HG03045 (cell line): Measurements from ENCODE around the gene PCDHGB7.
"Not testable (repeated sequence)": the region's sequence is repeated elsewhere in the genome, so short reads cannot be mapped to it uniquely, and the experiment has no call there.

ENCODE experiments used
- ATAC-seq: cut with Tn5 transposase; IDR thresholded peaks from one replicate; pipeline ENCODE4 v1.9.1; 2021; ENCODE audit warnings: mild to moderate bottlenecking, moderate library complexity; ENCODE audit not compliant: unreplicated experiment

Gene PCDHGB7

DNA sequence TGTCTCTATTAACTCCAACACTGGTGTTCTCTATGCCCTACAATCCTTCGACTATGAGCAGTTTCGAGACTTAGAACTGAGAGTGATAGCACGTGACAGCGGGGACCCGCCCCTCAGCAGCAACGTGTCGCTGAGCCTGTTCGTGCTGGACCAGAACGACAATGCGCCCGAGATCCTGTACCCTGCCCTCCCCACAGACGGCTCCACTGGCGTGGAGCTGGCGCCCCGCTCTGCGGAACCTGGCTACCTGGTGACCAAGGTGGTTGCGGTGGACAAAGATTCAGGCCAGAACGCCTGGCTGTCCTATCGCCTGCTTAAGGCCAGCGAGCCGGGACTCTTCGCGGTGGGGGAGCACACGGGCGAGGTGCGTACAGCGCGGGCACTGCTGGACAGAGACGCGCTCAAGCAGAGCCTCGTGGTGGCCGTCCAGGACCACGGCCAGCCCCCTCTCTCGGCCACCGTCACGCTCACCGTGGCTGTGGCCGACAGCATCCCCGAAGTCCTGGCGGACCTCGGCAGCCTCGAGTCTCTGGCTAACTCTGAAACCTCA lies 5.3 kb downstream of the PCDHGB7 start:
- ATAC-seq = no peak

DNA sequence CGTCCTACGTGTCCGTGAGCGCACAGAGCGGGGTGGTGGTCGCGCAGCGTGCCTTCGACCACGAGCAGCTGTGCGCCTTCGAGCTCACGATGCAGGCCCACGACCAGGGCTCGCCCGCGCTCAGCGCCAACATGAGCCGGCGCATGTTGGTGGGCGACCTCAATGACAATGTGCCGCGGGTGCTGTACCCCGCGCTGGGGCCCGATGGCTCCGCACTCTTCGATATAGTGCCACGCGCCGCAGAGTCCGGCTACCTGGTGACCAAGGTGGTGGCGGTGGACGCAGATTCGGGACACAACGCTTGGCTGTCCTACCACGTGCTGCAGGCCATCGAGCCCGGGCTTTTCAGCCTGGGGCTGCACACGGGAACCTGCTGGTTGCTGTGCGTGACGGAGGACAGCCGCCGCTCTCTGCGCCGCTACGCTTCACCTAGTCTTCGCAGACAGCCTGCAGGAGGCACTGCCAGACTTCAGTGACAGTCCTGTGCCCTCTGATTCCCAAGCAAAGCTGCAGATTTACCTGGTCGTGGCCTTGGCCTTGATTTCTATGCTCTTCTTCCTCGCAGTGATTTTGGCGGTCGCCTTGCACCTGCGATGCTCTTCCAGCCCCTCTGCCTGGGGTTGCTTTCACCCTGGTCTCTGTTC lies 10.4 kb downstream of the PCDHGB7 start:
- no peak for ATAC-seq

- peak; percentile 73 for ATAC-seq
Measured at GRCh38 chr5:141430332-141431113, 13.0 kb downstream of the PCDHGB7 start, which contains the start of gene PCDHGA12. TSS of gene PCDHGA12 (plus strand) at chr5:141430507. CDS start at chr5:141430760, 253 bp downstream.

DNA sequence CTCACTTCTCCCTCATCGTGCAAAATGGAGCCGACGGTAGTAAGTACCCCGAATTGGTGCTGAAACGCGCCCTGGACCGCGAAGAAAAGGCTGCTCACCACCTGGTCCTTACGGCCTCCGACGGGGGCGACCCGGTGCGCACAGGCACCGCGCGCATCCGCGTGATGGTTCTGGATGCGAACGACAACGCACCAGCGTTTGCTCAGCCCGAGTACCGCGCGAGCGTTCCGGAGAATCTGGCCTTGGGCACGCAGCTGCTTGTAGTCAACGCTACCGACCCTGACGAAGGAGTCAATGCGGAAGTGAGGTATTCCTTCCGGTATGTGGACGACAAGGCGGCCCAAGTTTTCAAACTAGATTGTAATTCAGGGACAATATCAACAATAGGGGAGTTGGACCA lies 13.8 kb downstream of the PCDHGB7 start:
- no peak for ATAC-seq

- not testable (repeated sequence) for ATAC-seq
Measured at GRCh38 chr5:141432308-141432707, 14.8 kb downstream of the PCDHGB7 start.

DNA sequence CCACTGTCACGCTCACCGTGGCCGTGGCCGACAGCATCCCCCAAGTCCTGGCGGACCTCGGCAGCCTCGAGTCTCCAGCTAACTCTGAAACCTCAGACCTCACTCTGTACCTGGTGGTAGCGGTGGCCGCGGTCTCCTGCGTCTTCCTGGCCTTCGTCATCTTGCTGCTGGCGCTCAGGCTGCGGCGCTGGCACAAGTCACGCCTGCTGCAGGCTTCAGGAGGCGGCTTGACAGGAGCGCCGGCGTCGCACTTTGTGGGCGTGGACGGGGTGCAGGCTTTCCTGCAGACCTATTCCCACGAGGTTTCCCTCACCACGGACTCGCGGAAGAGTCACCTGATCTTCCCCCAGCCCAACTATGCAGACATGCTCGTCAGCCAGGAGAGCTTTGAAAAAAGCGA lies 15.2 kb downstream of the PCDHGB7 start:
- not testable (repeated sequence) for ATAC-seq

DNA sequence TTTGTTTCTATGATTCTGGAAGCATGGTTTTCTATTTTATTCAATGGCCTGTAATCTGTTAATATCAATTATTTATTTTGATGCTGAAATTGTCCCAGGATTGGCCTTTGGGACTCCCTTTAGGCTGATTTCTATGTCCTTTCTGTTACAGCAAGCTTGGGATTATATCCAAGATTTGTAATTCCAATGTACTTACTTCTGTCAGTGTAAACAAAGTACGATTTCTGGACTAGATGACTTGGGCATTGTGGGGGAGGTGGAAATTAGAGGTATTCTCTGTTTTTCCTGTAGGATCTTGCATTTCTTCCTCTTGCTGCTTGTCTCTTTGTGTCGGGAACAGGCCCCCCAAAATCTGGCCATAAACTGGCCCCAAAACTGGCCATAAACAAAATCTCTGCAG lies 16.5 kb downstream of the PCDHGB7 start:
- ATAC-seq = no peak

GRCh38 chr5:141437221-141437620 lies 19.7 kb downstream of the PCDHGB7 start:
- ATAC-seq = no peak

DNA sequence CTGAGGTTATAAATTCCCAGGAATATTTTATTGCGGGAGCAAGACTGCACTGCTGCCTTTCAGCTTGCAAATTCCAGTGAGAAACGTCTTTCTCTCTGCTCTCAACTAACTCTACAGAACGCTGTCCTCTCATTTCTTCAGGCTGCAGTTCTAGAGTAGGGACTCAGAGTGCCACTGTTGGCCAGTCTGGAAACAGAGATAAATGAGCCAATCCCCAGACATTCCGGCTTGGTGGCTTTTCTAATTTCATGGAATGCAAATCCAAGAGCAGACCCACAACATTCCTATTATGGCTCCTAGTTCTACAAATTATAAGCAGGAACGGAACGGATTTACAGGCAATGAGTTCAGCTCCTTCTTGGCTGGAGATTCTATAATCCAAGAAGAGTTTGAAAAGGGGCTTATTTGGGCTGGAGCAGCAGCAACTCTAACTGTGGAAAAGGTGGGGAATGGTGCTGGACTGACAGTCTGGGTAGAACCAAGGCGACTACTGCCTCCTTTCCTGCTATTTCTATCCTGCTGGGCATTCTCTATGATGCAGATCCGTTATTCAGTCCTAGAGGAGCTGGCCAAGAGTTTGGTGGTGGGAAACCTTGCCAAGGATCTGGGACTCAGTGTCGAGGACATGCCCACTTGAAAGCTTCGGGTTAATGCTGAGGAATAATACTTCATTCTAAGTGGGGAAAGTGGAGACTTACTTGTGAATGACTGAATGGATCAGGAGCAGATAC lies 22.1 kb downstream of the PCDHGB7 start:
- ATAC-seq = no peak

GRCh38 chr5:141440341-141440740 lies 22.9 kb downstream of the PCDHGB7 start:
- no peak for ATAC-seq

DNA sequence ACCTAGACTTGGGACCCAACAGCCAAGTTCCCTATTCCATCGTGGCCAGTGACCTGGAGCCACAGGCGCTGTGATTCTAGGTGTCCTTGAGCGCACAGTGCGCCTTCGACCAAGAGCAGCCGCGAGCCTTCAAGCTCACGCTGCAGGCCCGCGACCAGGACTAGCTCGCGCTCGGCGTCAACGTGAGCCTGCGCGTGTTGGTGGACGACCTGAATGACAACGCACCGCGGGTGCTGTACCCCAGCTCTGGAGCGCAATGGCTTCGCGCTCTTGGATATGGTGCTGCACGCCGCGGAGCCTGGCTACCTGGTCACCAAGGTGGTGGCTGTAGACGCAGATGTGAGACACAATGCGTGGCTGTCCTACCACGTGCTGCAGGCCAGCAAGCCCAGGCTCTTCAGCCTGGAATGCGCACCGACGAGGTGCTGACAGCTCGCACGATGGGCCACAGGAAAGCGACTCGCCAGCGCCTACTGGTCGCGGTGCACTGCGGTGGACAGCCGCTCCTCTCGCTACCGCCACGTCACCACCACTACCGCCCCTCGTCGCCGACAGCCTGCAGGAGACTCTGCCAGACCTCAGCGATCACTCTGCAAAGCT lies 24.2 kb downstream of the PCDHGB7 start:
- ATAC-seq = no peak

GRCh38 chr5:141465351-141465750 lies 47.9 kb downstream of the PCDHGB7 start:
- no peak for ATAC-seq
